ENCODE data around the gene LBX1. TPM values are rescaled to one million over a fixed set of nuclear protein-coding genes. Genes with fewer than 3 reads are reported as not detected.
A peak's percentile ranks its signal among the peaks of the same experiment; 100 is the strongest.

Gene LBX1
- total and polyA plus RNA-seq, 2 donors, result 0.11 TPM; not detected in 1

GRCh38 chr10:101228153-101228965 lies 904 bp downstream of the LBX1 start:
- no peak for DNase-seq (ENCODE audit: low read depth in 6 of 9, low spot score in 9 of 9)
- 4% methylated on average over 82 of the region's 82 CpGs for WGBS
- H3K36me3 ChIP-seq (ENCODE audit: control insufficient read depth in 2 of 2, insufficient read depth in 2 of 2, low read length in 1 of 2), result no peaks in the 10 kb centered on the region
- no peak overlapping the region for H3K4me3 ChIP-seq (ENCODE audit: low read length in 2 of 2)
- H3K4me1 ChIP-seq (ENCODE audit: control insufficient read depth in 2 of 2, insufficient read depth in 2 of 2, low read length in 2 of 2), result peaks cover 2 to 9% of the 10 kb centered on the region in 2 donors
- no peak overlapping the region for H3K27ac ChIP-seq (ENCODE audit: low read depth in 1 of 2, low read length in 1 of 2)
- H3K27me3 ChIP-seq (ENCODE audit: control insufficient read depth in 2 of 2, insufficient read depth in 1 of 2, low read length in 1 of 2), result peaks cover 95 to 99% of the 10 kb centered on the region in 2 donors
- H3K9me3 ChIP-seq (ENCODE audit: control insufficient read depth in 2 of 2, insufficient read depth in 1 of 2, low read length in 1 of 2), result peaks cover 0 to 2% of the 10 kb centered on the region in 2 donors

- Histone ChIP-seq H3K27me3 (ENCODE audit: control insufficient read depth in 2 of 2, insufficient read depth in 1 of 2, low read length in 1 of 2) (peaks cover 95 to 99% of the 10 kb centered on the region in 2 donors), H3K27ac (ENCODE audit: low read depth in 1 of 2, low read length in 1 of 2) (no peak overlapping the region), H3K4me1 (ENCODE audit: control insufficient read depth in 2 of 2, insufficient read depth in 2 of 2, low read length in 2 of 2) (peaks cover 2 to 9% of the 10 kb centered on the region in 2 donors), H3K36me3 (ENCODE audit: control insufficient read depth in 2 of 2, insufficient read depth in 2 of 2, low read length in 1 of 2) (no peaks in the 10 kb centered on the region), H3K4me3 (ENCODE audit: low read length in 2 of 2) (no peak overlapping the region), H3K9me3 (ENCODE audit: control insufficient read depth in 2 of 2, insufficient read depth in 1 of 2, low read length in 1 of 2) (peaks cover 0 to 2% of the 10 kb centered on the region in 2 donors)
- DNase-seq (ENCODE audit: low read depth in 6 of 9, low spot score in 9 of 9), result no peak
- 8% methylated on average over 43 of the region's 43 CpGs for WGBS
Observed at GRCh38 chr10:101227429-101228152, 1.7 kb downstream of the LBX1 start.

GRCh38 chr10:101226491-101227428 lies 2.5 kb downstream of the LBX1 start:
- no peak for DNase-seq (ENCODE audit: low read depth in 6 of 9, low spot score in 9 of 9)
- H3K9me3 ChIP-seq (ENCODE audit: control insufficient read depth in 2 of 2, insufficient read depth in 1 of 2, low read length in 1 of 2), result peaks cover 0 to 2% of the 10 kb centered on the region in 2 donors
- H3K27ac ChIP-seq (ENCODE audit: low read depth in 1 of 2, low read length in 1 of 2), result no peak overlapping the region
- peak overlapping the region in 1 of 2 donors; percentile 9 for H3K4me3 ChIP-seq (ENCODE audit: low read length in 2 of 2)
- 5% methylated on average over 67 of the region's 67 CpGs for WGBS
- no peaks in the 10 kb centered on the region for H3K36me3 ChIP-seq (ENCODE audit: control insufficient read depth in 2 of 2, insufficient read depth in 2 of 2, low read length in 1 of 2)
- H3K27me3 ChIP-seq (ENCODE audit: control insufficient read depth in 2 of 2, insufficient read depth in 1 of 2, low read length in 1 of 2), result peaks cover 91 to 99% of the 10 kb centered on the region in 2 donors
- H3K4me1 ChIP-seq (ENCODE audit: control insufficient read depth in 2 of 2, insufficient read depth in 2 of 2, low read length in 2 of 2), result peaks cover 2 to 9% of the 10 kb centered on the region in 2 donors

- peaks cover 0 to 2% of the 10 kb centered on the region in 2 donors for H3K9me3 ChIP-seq (ENCODE audit: control insufficient read depth in 2 of 2, insufficient read depth in 1 of 2, low read length in 1 of 2)
- H3K27ac ChIP-seq (ENCODE audit: low read depth in 1 of 2, low read length in 1 of 2), result no peak overlapping the region
- H3K4me3 ChIP-seq (ENCODE audit: low read length in 2 of 2), result no peak overlapping the region
- H3K4me1 ChIP-seq (ENCODE audit: control insufficient read depth in 2 of 2, insufficient read depth in 2 of 2, low read length in 2 of 2), result peaks cover 2 to 9% of the 10 kb centered on the region in 2 donors
- H3K27me3 ChIP-seq (ENCODE audit: control insufficient read depth in 2 of 2, insufficient read depth in 1 of 2, low read length in 1 of 2), result peaks cover 92 to 99% of the 10 kb centered on the region in 2 donors
- H3K36me3 ChIP-seq (ENCODE audit: control insufficient read depth in 2 of 2, insufficient read depth in 2 of 2, low read length in 1 of 2), result no peaks in the 10 kb centered on the region
- DNase-seq (ENCODE audit: low read depth in 6 of 9, low spot score in 9 of 9), result no peak
- WGBS, result 12% methylated on average over 23 of the region's 23 CpGs
Observed at GRCh38 chr10:101225846-101226421, 3.3 kb downstream of the LBX1 start.

GRCh38 chr10:101224910-101225823 lies 4.1 kb downstream of the LBX1 start:
- no peak for DNase-seq (ENCODE audit: low read depth in 6 of 9, low spot score in 9 of 9)
- H3K4me1 ChIP-seq (ENCODE audit: control insufficient read depth in 2 of 2, insufficient read depth in 2 of 2, low read length in 2 of 2), result peaks cover 2 to 9% of the 10 kb centered on the region in 2 donors
- no peak overlapping the region for H3K4me3 ChIP-seq (ENCODE audit: low read length in 2 of 2)
- no peaks in the 10 kb centered on the region for H3K36me3 ChIP-seq (ENCODE audit: control insufficient read depth in 2 of 2, insufficient read depth in 2 of 2, low read length in 1 of 2)
- no peak overlapping the region for H3K27ac ChIP-seq (ENCODE audit: low read depth in 1 of 2, low read length in 1 of 2)
- peaks cover 0 to 2% of the 10 kb centered on the region in 2 donors for H3K9me3 ChIP-seq (ENCODE audit: control insufficient read depth in 2 of 2, insufficient read depth in 1 of 2, low read length in 1 of 2)
- 6% methylated on average over 53 of the region's 53 CpGs for WGBS
- peaks cover 92 to 99% of the 10 kb centered on the region in 2 donors for H3K27me3 ChIP-seq (ENCODE audit: control insufficient read depth in 2 of 2, insufficient read depth in 1 of 2, low read length in 1 of 2)

- H3K4me3 ChIP-seq (ENCODE audit: low read length in 2 of 2), result no peak overlapping the region
- H3K4me1 ChIP-seq (ENCODE audit: control insufficient read depth in 2 of 2, insufficient read depth in 2 of 2, low read length in 2 of 2), result peaks cover under 1 to 9% of the 10 kb centered on the region in 2 donors
- H3K9me3 ChIP-seq (ENCODE audit: control insufficient read depth in 2 of 2, insufficient read depth in 1 of 2, low read length in 1 of 2), result peaks cover 0 to 2% of the 10 kb centered on the region in 2 donors
- H3K27me3 ChIP-seq (ENCODE audit: control insufficient read depth in 2 of 2, insufficient read depth in 1 of 2, low read length in 1 of 2), result peaks cover 91 to 99% of the 10 kb centered on the region in 2 donors
- H3K36me3 ChIP-seq (ENCODE audit: control insufficient read depth in 2 of 2, insufficient read depth in 2 of 2, low read length in 1 of 2), result no peaks in the 10 kb centered on the region
- H3K27ac ChIP-seq (ENCODE audit: low read depth in 1 of 2, low read length in 1 of 2), result no peak overlapping the region
- DNase-seq (ENCODE audit: low read depth in 6 of 9, low spot score in 9 of 9), result no peak
- 8% methylated on average over 71 of the region's 71 CpGs for WGBS
Observed at GRCh38 chr10:101224060-101224909, 5.0 kb downstream of the LBX1 start.

GRCh38 chr10:101223274-101224059 lies 5.8 kb downstream of the LBX1 start:
- no peak overlapping the region for H3K27ac ChIP-seq (ENCODE audit: low read depth in 1 of 2, low read length in 1 of 2)
- H3K27me3 ChIP-seq (ENCODE audit: control insufficient read depth in 2 of 2, insufficient read depth in 1 of 2, low read length in 1 of 2), result peaks cover 90 to 100% of the 10 kb centered on the region in 2 donors
- peaks cover 0 to 2% of the 10 kb centered on the region in 2 donors for H3K9me3 ChIP-seq (ENCODE audit: control insufficient read depth in 2 of 2, insufficient read depth in 1 of 2, low read length in 1 of 2)
- WGBS, result 7% methylated on average over 50 of the region's 50 CpGs
- no peak overlapping the region for H3K4me3 ChIP-seq (ENCODE audit: low read length in 2 of 2)
- H3K4me1 ChIP-seq (ENCODE audit: control insufficient read depth in 2 of 2, insufficient read depth in 2 of 2, low read length in 2 of 2), result peaks cover 0 to 9% of the 10 kb centered on the region in 2 donors
- DNase-seq (ENCODE audit: low read depth in 6 of 9, low spot score in 9 of 9), result no peak
- H3K36me3 ChIP-seq (ENCODE audit: control insufficient read depth in 2 of 2, insufficient read depth in 2 of 2, low read length in 1 of 2), result no peaks in the 10 kb centered on the region

Measured in thymus (tissue), 11 donors.